ENCODE results near the gene ANKRD13A.
"Not testable (repeated sequence)": the region's sequence is repeated elsewhere in the genome, so short reads cannot be mapped to it uniquely, and the experiment has no call there.

ANKRD13A gene

DNA sequence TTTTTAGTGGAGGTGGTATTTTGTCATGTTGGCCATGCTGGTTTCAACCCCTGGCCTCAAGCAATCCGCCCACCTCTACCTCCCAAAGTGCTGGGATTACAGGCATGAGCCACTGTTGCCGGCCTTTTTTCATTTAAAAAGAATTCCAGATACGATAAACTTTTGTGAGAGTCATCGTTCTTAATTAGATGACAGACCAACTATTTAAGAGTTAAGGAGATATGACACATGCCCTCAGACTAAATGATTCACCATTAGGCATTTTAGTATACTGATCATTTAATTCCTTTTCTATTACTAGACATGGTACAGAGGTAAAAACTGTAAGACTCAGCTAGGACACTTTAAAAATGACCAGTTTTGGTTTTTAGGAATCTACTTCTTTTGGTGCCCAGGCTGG lies 2.4 kb downstream of the ANKRD13A start:
- H3K4me3 ChIP-seq (ENCODE audit: low read depth, low read length), result no peak overlapping the region
- no peak for TF ChIP-seq CTCF (IDR thresholded peaks at IDR 0.05; ENCODE audit: control insufficient read depth, extremely low read depth, insufficient read depth)
- DNase-seq (ENCODE audit: low read depth), result no peak

- TF ChIP-seq CTCF (IDR thresholded peaks at IDR 0.05; ENCODE audit: control insufficient read depth, extremely low read depth, insufficient read depth), result no peak
- peak; percentile 80 for DNase-seq (ENCODE audit: low read depth)
- H3K4me3 ChIP-seq (ENCODE audit: low read depth, low read length), result no peak overlapping the region
Observed at GRCh38 chr12:110002676-110003515, 3.7 kb downstream of the ANKRD13A start.

DNA sequence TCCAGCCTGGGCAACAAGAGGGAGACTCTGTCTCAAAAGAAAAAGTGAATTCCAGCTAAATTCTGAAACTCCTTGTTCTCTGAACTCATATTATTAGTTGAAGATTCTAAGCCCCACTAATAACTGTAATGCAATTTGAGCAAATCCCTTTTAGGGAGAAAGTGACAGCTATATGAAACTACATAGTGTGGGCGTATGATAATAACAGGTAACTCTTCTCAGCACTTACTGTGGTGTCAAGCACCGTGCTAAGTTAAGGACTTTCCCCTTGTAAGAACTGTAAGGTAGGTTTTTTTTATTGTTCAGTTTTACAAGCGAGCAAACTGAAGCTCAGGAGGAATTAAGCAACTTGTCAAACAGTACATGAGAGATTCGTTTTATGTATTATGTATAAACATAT lies 5.4 kb downstream of the ANKRD13A start:
- no peak for TF ChIP-seq CTCF (IDR thresholded peaks at IDR 0.05; ENCODE audit: control insufficient read depth, extremely low read depth, insufficient read depth)
- DNase-seq (ENCODE audit: low read depth), result peak; percentile 75
- H3K4me3 ChIP-seq (ENCODE audit: low read depth, low read length), result peak overlapping the region; percentile 7; the same call in 1 of the 2 replicates

DNA sequence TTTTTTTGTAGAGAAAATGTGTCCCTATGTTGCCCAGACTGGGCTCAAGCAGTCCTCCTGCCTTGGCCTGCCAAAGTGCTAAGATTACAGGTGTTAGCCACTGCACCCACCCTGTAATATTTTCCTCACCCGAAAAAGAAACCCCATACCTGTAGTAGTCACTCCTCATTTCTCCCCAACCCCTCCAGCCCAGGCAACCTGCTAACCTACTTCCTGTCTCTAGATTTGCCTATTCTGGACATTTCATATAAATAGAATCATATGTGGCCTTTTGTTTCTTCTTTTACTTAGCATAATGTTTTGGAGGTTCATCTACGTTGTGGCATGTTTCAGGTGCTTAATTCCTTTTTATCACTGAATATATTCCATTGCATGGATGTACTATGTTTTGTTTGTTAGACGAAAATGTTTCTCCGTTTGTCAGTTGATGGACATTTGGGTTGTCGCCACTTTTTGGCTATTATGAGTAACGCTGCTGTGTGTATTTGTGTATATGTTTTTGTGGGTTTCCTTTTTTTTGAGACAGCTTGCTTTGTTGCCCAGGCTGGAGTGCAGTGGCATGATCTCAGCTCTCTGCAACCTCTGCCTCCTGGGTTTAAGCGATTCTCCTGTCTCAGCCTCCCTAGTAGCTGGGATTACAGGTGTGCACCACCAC lies 6.2 kb downstream of the ANKRD13A start:
- no peak for DNase-seq (ENCODE audit: low read depth)
- peak overlapping the region; percentile 10; the same call in 1 of the 2 replicates for H3K4me3 ChIP-seq (ENCODE audit: low read depth, low read length)
- TF ChIP-seq CTCF (IDR thresholded peaks at IDR 0.05; ENCODE audit: control insufficient read depth, extremely low read depth, insufficient read depth), result no peak

- no peak for DNase-seq (ENCODE audit: low read depth)
- TF ChIP-seq CTCF (IDR thresholded peaks at IDR 0.05; ENCODE audit: control insufficient read depth, extremely low read depth, insufficient read depth), result no peak
- H3K4me3 ChIP-seq (ENCODE audit: low read depth, low read length), result no peak overlapping the region
Observed at GRCh38 chr12:110006115-110006514, 6.9 kb downstream of the ANKRD13A start.

DNA sequence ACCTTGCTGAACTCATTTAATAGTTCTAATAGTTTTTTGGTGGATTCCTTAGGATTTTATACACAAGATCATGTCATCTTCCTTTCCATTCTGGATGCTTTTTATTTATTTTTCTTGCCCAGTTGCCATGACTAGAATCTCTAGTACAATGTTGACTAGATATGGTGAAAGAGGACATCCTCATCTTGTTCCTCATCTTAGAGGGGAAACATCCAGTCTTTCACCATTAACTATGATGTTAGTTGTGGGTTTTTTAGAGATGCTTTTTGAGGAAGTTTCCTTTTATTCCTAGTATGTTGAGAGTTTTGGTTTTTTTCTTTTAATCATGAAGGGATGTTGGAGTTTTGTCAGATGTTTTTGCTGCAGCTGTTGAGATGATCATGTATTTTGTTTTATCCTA lies 8.7 kb downstream of the ANKRD13A start:
- no peak overlapping the region for H3K4me3 ChIP-seq (ENCODE audit: low read depth, low read length)
- no peak for TF ChIP-seq CTCF (IDR thresholded peaks at IDR 0.05; ENCODE audit: control insufficient read depth, extremely low read depth, insufficient read depth)
- no peak for DNase-seq (ENCODE audit: low read depth)

- not testable (repeated sequence) for H3K4me3 ChIP-seq (ENCODE audit: low read depth, low read length); DNase-seq (ENCODE audit: low read depth)
Observed at GRCh38 chr12:110008681-110009398, 9.6 kb downstream of the ANKRD13A start.
